Measurements from ENCODE around the gene SENP6.

GRCh38 chr6:75633045-75633444 lies 31.4 kb downstream of the SENP6 start:
- TF ChIP-seq CTCF (IDR thresholded peaks at IDR 0.05): no peak
- TF ChIP-seq POLR2A (IDR thresholded peaks at IDR 0.05): no peak
